ENCODE measurements around the gene CCR7.

Gene CCR7

GRCh38 chr17:40564883-40565768, at the start of gene CCR7:
CCR7 (minus strand) TSS chr17:40565472; CDS start chr17:40565409, 63 bp downstream.
- DNase-seq (ENCODE audit: low read depth in 2 of 2): no peak

- no peak for DNase-seq (ENCODE audit: low read depth in 2 of 2)
These were observed 49.3 kb upstream of the CCR7 start for GRCh38 chr17:40614431-40615067.

DNA sequence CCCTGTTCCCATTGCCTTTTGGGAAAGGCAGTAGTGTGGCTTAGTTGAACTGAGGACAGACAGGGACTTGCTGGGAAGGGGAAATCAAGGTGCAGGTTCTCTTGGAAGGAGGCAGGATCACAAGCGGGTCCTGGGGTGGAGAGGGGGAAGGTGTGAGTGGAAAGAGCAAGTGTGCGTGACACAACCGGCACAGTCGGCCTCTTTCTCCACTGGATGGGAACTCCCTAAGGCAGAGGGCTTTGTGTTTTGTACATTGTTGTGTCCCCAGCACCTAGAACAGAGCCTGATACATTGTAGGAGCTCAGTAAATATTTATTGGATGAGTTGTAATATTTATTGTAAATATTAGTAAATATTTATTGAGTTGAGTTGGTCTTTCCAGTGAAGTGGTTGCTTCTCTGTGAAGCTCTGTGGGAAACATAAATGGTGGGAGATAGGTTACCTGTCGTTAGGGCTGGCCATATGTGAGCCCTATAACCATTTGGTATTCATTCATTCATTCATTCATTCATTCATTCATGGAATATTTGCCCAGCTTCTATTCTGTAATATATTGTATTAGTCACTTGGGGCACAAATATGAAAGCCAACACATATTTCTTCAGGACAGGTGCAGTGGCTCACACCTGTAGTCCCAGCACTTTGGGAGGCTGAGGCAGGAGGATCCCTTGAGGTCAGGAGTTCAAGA, 48.3 kb upstream of the CCR7 start:
- no peak for DNase-seq (ENCODE audit: low read depth in 2 of 2)

DNA sequence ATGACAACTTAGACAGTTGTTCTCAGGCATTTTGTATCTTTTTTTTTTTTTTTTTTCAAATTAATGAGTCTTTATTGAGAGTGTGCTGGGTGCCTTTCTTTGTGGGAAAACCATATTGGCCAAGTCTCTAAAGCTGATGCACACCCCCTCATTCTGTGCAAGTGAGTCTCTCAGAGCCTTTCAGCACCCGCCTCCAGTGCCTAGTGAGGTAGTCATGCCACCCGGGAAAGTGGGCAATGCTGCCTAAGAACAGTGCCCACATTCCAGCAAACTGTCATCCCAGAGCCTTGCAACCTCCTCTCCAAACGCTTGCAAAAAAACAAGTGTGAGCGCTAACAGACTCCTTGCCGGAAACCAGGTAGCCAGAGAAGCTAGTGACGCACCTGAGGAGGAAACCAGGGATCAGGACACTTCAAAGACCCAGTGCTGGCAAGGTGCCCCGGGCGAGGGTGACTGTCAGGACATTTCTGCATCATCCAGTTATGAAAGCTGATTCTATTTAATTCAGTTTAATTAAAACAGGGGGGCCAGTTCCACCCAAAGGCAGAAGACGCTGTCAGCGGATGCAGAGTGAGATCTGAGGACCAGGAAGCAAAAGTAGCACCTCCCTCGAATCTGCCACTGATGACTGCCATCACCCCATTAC, 47.5 kb upstream of the CCR7 start:
- no peak for DNase-seq (ENCODE audit: low read depth in 2 of 2)

- DNase-seq (ENCODE audit: low read depth in 2 of 2): no peak
These were observed 46.7 kb upstream of the CCR7 start for GRCh38 chr17:40611840-40612474.

GRCh38 chr17:40610359-40610758, 45.1 kb upstream of the CCR7 start:
- DNase-seq (ENCODE audit: low read depth in 2 of 2): no peak

GRCh38 chr17:40608061-40608581, 42.8 kb upstream of the CCR7 start:
- DNase-seq (ENCODE audit: low read depth in 2 of 2): no peak

- DNase-seq (ENCODE audit: low read depth in 2 of 2): no peak
These were observed 42.4 kb upstream of the CCR7 start for GRCh38 chr17:40607641-40608040.

DNA sequence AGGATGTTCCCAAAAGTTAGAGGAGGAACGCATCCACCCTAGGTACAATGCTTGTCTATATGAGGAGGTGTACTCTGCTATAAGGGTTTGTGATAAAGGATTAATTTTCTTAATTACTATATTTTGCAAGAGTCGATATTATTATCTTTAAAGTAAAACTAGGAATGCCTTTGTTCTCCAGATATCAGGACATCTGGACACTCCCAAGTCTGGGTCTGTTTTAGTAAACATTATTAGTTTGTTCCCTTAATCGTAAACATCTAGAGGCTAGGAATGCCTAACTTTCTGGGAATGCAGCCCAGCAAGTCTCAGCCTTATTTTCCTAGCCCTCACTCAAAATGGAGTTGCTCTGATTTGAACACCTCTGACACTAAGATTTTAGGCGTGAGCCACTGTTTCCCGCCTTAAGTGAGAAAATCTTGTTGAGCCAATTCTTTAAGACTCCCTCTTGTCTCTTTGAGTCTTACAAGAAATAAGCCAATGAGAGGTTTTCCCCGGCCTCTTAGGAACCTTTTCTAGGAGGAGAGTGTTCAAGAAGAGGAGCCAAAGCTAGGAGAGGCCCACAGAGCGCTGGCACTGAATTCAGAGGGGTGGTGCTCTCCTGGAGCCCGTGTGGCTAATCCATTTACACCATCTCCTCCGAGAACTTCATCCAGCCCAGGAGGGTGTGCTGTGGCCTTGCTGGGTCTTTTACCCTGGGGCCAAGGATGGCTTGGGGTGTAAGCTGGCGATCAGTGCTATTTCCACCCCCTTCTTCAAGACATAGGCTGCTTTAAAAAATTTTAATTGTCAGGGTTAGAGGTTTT, 41.5 kb upstream of the CCR7 start:
- no peak for DNase-seq (ENCODE audit: low read depth in 2 of 2)

DNA sequence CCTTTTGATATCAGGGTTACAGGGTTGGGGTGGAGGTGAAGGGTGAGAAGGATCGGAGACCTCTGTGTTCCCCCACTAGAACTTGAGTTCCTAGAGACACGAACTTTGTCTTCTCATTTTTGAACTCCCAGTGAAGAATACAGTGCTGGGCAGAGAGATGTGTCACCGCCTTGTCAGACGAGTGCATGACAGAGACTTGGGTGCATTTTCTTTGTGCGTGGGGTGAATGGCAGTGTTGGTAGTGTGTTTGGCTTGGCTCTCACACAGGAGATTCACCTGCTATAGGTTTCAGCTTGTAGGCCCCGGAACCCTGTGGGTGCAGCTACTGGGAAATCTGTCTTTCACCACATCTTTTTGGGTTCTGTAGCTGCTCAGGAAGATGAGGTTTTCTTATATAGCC, 40.0 kb upstream of the CCR7 start:
- no peak for DNase-seq (ENCODE audit: low read depth in 2 of 2)

DNA sequence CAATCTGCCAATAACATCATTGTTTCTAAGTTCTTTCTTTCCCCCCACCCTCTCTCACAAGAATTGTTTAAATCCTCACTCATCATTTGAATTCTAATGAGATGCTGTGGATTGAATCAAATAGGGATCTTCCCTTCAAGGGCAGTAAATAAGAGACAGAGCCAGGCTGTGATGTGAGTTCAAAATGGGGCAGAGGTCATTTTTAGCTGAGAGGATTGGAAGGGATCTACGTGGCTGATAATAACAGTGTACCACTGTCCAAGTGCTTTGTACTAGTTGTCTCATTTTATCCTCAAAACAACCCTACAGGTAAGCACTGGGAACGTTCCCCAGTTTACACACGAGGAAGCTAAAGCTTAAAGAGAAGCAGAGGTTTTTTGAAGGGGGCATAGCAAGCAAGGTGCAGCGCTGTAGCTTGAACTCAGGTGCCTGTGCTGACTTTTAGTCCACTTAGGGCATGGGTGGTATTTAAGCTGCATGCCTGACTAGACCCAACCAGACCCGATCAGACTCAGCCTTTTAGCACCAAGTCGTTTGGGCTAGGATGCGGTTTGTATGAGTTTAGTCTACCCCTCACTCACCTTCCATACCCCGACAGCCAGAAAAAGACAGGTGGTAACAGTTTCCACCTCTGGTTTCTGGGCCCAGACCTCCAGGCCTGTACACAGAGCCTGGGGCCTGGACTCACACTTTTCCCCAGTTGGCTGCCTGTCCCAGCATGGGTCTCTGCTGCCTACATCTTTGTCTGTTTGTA, 39.2 kb upstream of the CCR7 start:
- DNase-seq (ENCODE audit: low read depth in 2 of 2): no peak

- no peak for DNase-seq (ENCODE audit: low read depth in 2 of 2)
These were observed 37.5 kb upstream of the CCR7 start for GRCh38 chr17:40602445-40603443.

GRCh38 chr17:40600486-40601046, 35.3 kb upstream of the CCR7 start:
- no peak for DNase-seq (ENCODE audit: low read depth in 2 of 2)

DNA sequence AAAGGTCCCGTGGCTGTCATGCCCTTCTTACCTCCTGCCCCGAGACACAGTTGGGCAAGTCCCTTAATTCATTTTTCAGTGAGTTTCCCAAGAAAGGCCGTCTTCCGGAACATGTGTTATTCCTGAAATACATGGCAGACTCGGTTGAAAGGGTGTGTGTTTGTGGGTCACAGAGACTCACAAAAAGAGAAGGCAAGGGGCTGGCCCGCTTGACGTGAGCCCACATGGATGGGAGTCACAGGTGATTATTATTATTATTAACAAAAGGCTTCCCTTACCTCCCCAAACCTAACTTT, 34.1 kb upstream of the CCR7 start:
- no peak for DNase-seq (ENCODE audit: low read depth in 2 of 2)

GRCh38 chr17:40598619-40599467, 33.6 kb upstream of the CCR7 start:
- DNase-seq (ENCODE audit: low read depth in 2 of 2): peak in 1 of 2 experiments; percentile 9

- no peak for DNase-seq (ENCODE audit: low read depth in 2 of 2)
These were observed 33.0 kb upstream of the CCR7 start for GRCh38 chr17:40598301-40598618.

- no peak for DNase-seq (ENCODE audit: low read depth in 2 of 2)
These were observed 32.5 kb upstream of the CCR7 start for GRCh38 chr17:40597556-40598300.
